Measurements from ENCODE around the gene RCAN1. TPM values are rescaled to one million over a fixed set of nuclear protein-coding genes. Genes with fewer than 3 reads are reported as not detected.

The RCAN1 gene
- total RNA-seq, 1 experiment from 2014 or later, result 5.4 TPM

GRCh38 chr21:34618941-34619340 lies 4.0 kb upstream of the RCAN1 start:
- intact Hi-C loops (cut with micrococcal nuclease; ENCODE audit: unreplicated experiment), result no loop called here
- TF ChIP-seq, protein P1, sequence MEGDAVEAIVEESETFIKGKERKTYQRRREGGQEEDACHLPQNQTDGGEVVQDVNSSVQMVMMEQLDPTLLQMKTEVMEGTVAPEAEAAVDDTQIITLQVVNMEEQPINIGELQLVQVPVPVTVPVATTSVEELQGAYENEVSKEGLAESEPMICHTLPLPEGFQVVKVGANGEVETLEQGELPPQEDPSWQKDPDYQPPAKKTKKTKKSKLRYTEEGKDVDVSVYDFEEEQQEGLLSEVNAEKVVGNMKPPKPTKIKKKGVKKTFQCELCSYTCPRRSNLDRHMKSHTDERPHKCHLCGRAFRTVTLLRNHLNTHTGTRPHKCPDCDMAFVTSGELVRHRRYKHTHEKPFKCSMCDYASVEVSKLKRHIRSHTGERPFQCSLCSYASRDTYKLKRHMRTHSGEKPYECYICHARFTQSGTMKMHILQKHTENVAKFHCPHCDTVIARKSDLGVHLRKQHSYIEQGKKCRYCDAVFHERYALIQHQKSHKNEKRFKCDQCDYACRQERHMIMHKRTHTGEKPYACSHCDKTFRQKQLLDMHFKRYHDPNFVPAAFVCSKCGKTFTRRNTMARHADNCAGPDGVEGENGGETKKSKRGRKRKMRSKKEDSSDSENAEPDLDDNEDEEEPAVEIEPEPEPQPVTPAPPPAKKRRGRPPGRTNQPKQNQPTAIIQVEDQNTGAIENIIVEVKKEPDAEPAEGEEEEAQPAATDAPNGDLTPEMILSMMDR (conservative IDR thresholded peaks at IDR 0.05; ENCODE audit: low read depth, low read length), result no peak
- no peak for TF ChIP-seq EZH2 (IDR thresholded peaks at IDR 0.05; ENCODE audit: borderline replicate concordance, low read depth, low read length, poor library complexity, severe bottlenecking)
- BruUV-seq (replicated peaks), result no TSS peak
- H3K4me1 ChIP-seq (ENCODE audit: insufficient read depth, low read length, poor library complexity, severe bottlenecking), result no peaks in the 10 kb centered on the region
- ChIA-PET POLR2A (ENCODE audit: low non-redundant PET) (interaction anchor here (0.6 kb wide), 1 partner anchor 12 kb away, joined by 3 read pairs; no protein-coding TSS in a partner anchor), CTCF (no interaction called here)
- H3K9me3 ChIP-seq (ENCODE audit: low read depth, low read length, poor library complexity, severe bottlenecking), result no peaks in the 10 kb centered on the region
- peaks cover 28% of the 10 kb centered on the region for H3K27me3 ChIP-seq (replicated peaks; ENCODE audit: insufficient read depth, low read depth, low read length, poor library complexity)
- H3K27ac ChIP-seq (ENCODE audit: low read depth, low read length, poor library complexity, severe bottlenecking), result no peak overlapping the region
- H3K4me3 ChIP-seq (ENCODE audit: low read depth, low read length, poor library complexity, severe bottlenecking), result no peak overlapping the region
- no peaks in the 10 kb centered on the region for H3K36me3 ChIP-seq (ENCODE audit: insufficient read depth, low read length, poor library complexity, severe bottlenecking)
- no peak for DNase-seq (ENCODE audit: low spot score)

DNA sequence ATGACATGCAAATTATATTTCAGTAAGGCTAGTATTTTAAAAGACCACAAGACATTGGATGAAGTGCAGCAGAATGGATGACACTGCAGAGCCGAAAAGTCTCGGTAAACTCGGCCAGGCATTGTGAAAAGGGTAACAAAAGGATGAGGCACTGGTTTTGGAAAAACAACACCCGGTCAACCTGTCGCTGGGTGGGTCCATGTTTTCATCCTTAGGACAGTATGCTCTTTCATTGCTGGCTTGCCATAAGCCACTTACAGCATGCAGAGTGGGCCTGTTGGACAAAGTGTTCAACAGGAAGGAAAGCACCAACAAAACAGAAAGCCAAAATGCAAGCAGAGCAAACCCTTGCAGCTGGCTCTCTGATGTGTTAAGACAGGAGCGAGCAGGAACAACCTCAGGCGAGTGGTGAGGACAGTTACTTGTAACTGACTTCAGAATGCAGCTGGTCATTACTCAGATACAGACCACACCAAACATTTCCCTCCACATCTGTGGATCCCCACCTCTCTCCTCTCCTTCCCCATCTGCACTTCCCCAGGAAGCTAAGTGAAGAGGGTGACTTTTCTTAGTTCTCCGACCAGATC lies 2.9 kb upstream of the RCAN1 start:
- TF ChIP-seq, protein P1 (conservative IDR thresholded peaks at IDR 0.05; ENCODE audit: low read depth, low read length), result no peak
- no peak for TF ChIP-seq EZH2 (IDR thresholded peaks at IDR 0.05; ENCODE audit: borderline replicate concordance, low read depth, low read length, poor library complexity, severe bottlenecking)
- Histone ChIP-seq H3K9me3 (ENCODE audit: low read depth, low read length, poor library complexity, severe bottlenecking) (no peaks in the 10 kb centered on the region), H3K36me3 (ENCODE audit: insufficient read depth, low read length, poor library complexity, severe bottlenecking) (no peaks in the 10 kb centered on the region), H3K27ac (ENCODE audit: low read depth, low read length, poor library complexity, severe bottlenecking) (no peak overlapping the region), H3K4me3 (ENCODE audit: low read depth, low read length, poor library complexity, severe bottlenecking) (no peak overlapping the region), H3K27me3 (replicated peaks; ENCODE audit: insufficient read depth, low read depth, low read length, poor library complexity) (peaks cover 33% of the 10 kb centered on the region), H3K4me1 (ENCODE audit: insufficient read depth, low read length, poor library complexity, severe bottlenecking) (no peaks in the 10 kb centered on the region)
- no peak for DNase-seq (ENCODE audit: low spot score)
- POLR2A ChIA-PET (ENCODE audit: low non-redundant PET), result no interaction called here
- BruUV-seq (replicated peaks), result no TSS peak
- CTCF ChIA-PET, result no interaction called here
- intact Hi-C loops (cut with micrococcal nuclease; ENCODE audit: unreplicated experiment), result no loop called here

DNA sequence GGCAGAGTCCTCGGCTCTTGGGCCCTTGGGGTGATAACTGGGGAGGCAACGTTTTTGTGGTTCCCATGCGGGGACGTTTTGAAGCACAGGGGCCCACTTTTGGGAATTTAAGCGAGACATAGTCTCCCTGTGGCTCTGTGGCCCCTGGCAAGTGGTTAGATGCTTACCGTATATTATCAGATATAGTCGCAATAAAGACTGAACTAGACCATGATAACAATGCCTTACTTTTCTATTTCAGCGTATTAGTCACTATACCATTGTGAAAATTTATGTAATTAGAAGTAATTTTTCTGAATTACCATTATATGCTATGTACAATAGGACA lies 538 bp upstream of the RCAN1 start:
- no peak overlapping the region for H3K27ac ChIP-seq (ENCODE audit: low read depth, low read length, poor library complexity, severe bottlenecking)
- BruUV-seq (replicated peaks), result no TSS peak
- H3K27me3 ChIP-seq (replicated peaks; ENCODE audit: insufficient read depth, low read depth, low read length, poor library complexity), result peaks cover 25% of the 10 kb centered on the region
- H3K4me3 ChIP-seq (ENCODE audit: low read depth, low read length, poor library complexity, severe bottlenecking), result peak overlapping the region; percentile 51
- ChIA-PET CTCF (interaction anchor here (0.5 to 0.7 kb wide), 2 partner anchors 10 to 86 kb away, joined by 3 to 5 read pairs; no protein-coding TSS in a partner anchor), POLR2A (ENCODE audit: low non-redundant PET) (no interaction called here)
- H3K36me3 ChIP-seq (ENCODE audit: insufficient read depth, low read length, poor library complexity, severe bottlenecking), result no peaks in the 10 kb centered on the region
- no peaks in the 10 kb centered on the region for H3K4me1 ChIP-seq (ENCODE audit: insufficient read depth, low read length, poor library complexity, severe bottlenecking)
- TF ChIP-seq EZH2 (IDR thresholded peaks at IDR 0.05; ENCODE audit: borderline replicate concordance, low read depth, low read length, poor library complexity, severe bottlenecking), result no peak
- TF ChIP-seq, protein P1 (conservative IDR thresholded peaks at IDR 0.05; ENCODE audit: low read depth, low read length), result no peak
- no peaks in the 10 kb centered on the region for H3K9me3 ChIP-seq (ENCODE audit: low read depth, low read length, poor library complexity, severe bottlenecking)
- DNase-seq (ENCODE audit: low spot score), result no peak
- intact Hi-C loops (cut with micrococcal nuclease; ENCODE audit: unreplicated experiment), result no loop called here
